Measurements from ENCODE around the gene RGL3. TPM values are rescaled to one million over a fixed set of nuclear protein-coding genes. Genes with fewer than 3 reads are reported as not detected.

The RGL3 gene
- total and polyA plus RNA-seq, 4 donors: 2.4 to 19.8 (median 7.8) TPM

GRCh38 chr19:11461453-11461852 lies 42.3 kb upstream of the RGL3 start:
- Histone ChIP-seq H3K27ac (ENCODE audit: low read depth in 1 of 2, low read length in 2 of 2) (no peak overlapping the region), H3K36me3 (ENCODE audit: control insufficient read depth in 4 of 4, insufficient read depth in 3 of 4, low read depth in 1 of 4, low read length in 3 of 4) (no peaks in the 10 kb centered on the region), H3K27me3 (ENCODE audit: control insufficient read depth in 4 of 4, insufficient read depth in 4 of 4, low read length in 3 of 4) (no peaks in the 10 kb centered on the region), H3K9me3 (ENCODE audit: control insufficient read depth in 4 of 4, low read length in 3 of 4) (no peaks in the 10 kb centered on the region), H3K9ac (ENCODE audit: low read depth in 1 of 2, low read length in 2 of 2) (no peak overlapping the region), H3K4me1 (ENCODE audit: control insufficient read depth in 4 of 4, insufficient read depth in 4 of 4, low read length in 3 of 4) (no peaks in the 10 kb centered on the region), H3K4me3 (ENCODE audit: low read depth in 1 of 3, low read length in 3 of 3) (no peak overlapping the region)
- no peak for TF ChIP-seq RAD21 (IDR thresholded peaks at IDR 0.05)
- no peak for TF ChIP-seq FOXA2 (IDR thresholded peaks at IDR 0.05)
- TF ChIP-seq EGR1 (IDR thresholded peaks at IDR 0.05; ENCODE audit: low read depth in 2 of 2): no peak
- no peak for TF ChIP-seq MAX (IDR thresholded peaks at IDR 0.05)
- TF ChIP-seq TAF1 (conservative IDR thresholded peaks at IDR 0.05): no peak
- no peak for TF ChIP-seq JUND (IDR thresholded peaks at IDR 0.05)
- TF ChIP-seq ZBTB33 (IDR thresholded peaks at IDR 0.05): no peak
- TF ChIP-seq ATF3 (IDR thresholded peaks at IDR 0.05): no peak
- TF ChIP-seq GABPA (IDR thresholded peaks at IDR 0.05 in 1 of 2, conservative IDR thresholded peaks at IDR 0.05 in 1 of 2): no peak
- no peak for TF ChIP-seq RXRA (IDR thresholded peaks at IDR 0.05)
- TF ChIP-seq CTCF (IDR thresholded peaks at IDR 0.05; ENCODE audit: low read depth, low read length, missing input control): no peak
- TF ChIP-seq FOXA1 (IDR thresholded peaks at IDR 0.05): no peak
- TF ChIP-seq YY1 (IDR thresholded peaks at IDR 0.05): no peak
- no peak for TF ChIP-seq HNF4G (IDR thresholded peaks at IDR 0.05)
- no peak for TF ChIP-seq SP1 (IDR thresholded peaks at IDR 0.05)
- 62% methylated on average over 2 of the region's 2 CpGs for WGBS
- DNase-seq (ENCODE audit: low spot score): no peak

- TF ChIP-seq FOXA2 (IDR thresholded peaks at IDR 0.05) (no peak), HNF4G (IDR thresholded peaks at IDR 0.05) (no peak), REST (IDR thresholded peaks at IDR 0.05) (no peak), EGR1 (IDR thresholded peaks at IDR 0.05; ENCODE audit: low read depth in 2 of 2) (no peak), CTCF (IDR thresholded peaks at IDR 0.05; ENCODE audit: low read depth, low read length, missing input control) (no peak), ATF3 (IDR thresholded peaks at IDR 0.05) (no peak), ZBTB33 (IDR thresholded peaks at IDR 0.05) (no peak), YY1 (IDR thresholded peaks at IDR 0.05) (no peak), TAF1 (conservative IDR thresholded peaks at IDR 0.05) (no peak), HNF4A (conservative IDR thresholded peaks at IDR 0.05) (no peak), FOXA1 (IDR thresholded peaks at IDR 0.05) (no peak), RXRA (IDR thresholded peaks at IDR 0.05) (no peak), JUND (IDR thresholded peaks at IDR 0.05) (no peak), NR2F2 (IDR thresholded peaks at IDR 0.05) (no peak)
- no peak overlapping the region for H3K4me3 ChIP-seq (ENCODE audit: low read depth in 1 of 3, low read length in 3 of 3)
- H3K27ac ChIP-seq (ENCODE audit: low read depth in 1 of 2, low read length in 2 of 2): no peak overlapping the region
- WGBS: 43% methylated on average over 4 of the region's 4 CpGs
- DNase-seq (ENCODE audit: low spot score): no peak
- H3K36me3 ChIP-seq (ENCODE audit: control insufficient read depth in 4 of 4, insufficient read depth in 3 of 4, low read depth in 1 of 4, low read length in 3 of 4): no peaks in the 10 kb centered on the region
- no peaks in the 10 kb centered on the region for H3K9me3 ChIP-seq (ENCODE audit: control insufficient read depth in 4 of 4, low read length in 3 of 4)
- no peak overlapping the region for H3K9ac ChIP-seq (ENCODE audit: low read depth in 1 of 2, low read length in 2 of 2)
- no peaks in the 10 kb centered on the region for H3K27me3 ChIP-seq (ENCODE audit: control insufficient read depth in 4 of 4, insufficient read depth in 4 of 4, low read length in 3 of 4)
- H3K4me1 ChIP-seq (ENCODE audit: control insufficient read depth in 4 of 4, insufficient read depth in 4 of 4, low read length in 3 of 4): no peaks in the 10 kb centered on the region
Measured at GRCh38 chr19:11460207-11460606, 41.1 kb upstream of the RGL3 start.

Data from liver (tissue), 9 donors.